ENCODE results near the gene UBE2H.
A peak's percentile ranks its signal among the peaks of the same experiment; 100 is the strongest.

Gene UBE2H

GRCh38 chr7:129952653-129953560, at the start of gene UBE2H:
UBE2H (minus strand) TSS chr7:129952960; CDS start chr7:129952555, 405 bp downstream.
- peak within 1 kb of the TSS; percentile 89 for H3K4me3 ChIP-seq (ENCODE audit: low read depth, low read length)
- no peaks in the 10 kb centered on the region for H3K27me3 ChIP-seq (ENCODE audit: control insufficient read depth, insufficient read depth, low read length)
- H3K9ac ChIP-seq (ENCODE audit: low read depth, low read length), result peak within 1 kb of the TSS; percentile 86
- no peaks in the 10 kb centered on the region for H3K9me3 ChIP-seq (ENCODE audit: control insufficient read depth, insufficient read depth, low read length)
- peak within 1 kb of the TSS; percentile 100 for H3K27ac ChIP-seq (ENCODE audit: low read depth, low read length)
- peaks cover 16% of the 10 kb centered on the region for H3K4me1 ChIP-seq (ENCODE audit: control insufficient read depth, insufficient read depth, low read length)
- 0 out of 2 replicates have a peak, but pooled peaks cover 3% of the 10 kb centered on the region for H3K36me3 ChIP-seq (ENCODE audit: control insufficient read depth, insufficient read depth, low read length)

GRCh38 chr7:129998446-129998845, 45.7 kb upstream of the UBE2H start:
- Histone ChIP-seq H3K9me3 (ENCODE audit: control insufficient read depth, insufficient read depth, low read length) (no peaks in the 10 kb centered on the region), H3K27ac (ENCODE audit: low read depth, low read length) (no peak overlapping the region), H3K4me3 (ENCODE audit: low read depth, low read length) (no peak overlapping the region), H3K9ac (ENCODE audit: low read depth, low read length) (no peak overlapping the region), H3K4me1 (ENCODE audit: control insufficient read depth, insufficient read depth, low read length) (no peaks in the 10 kb centered on the region), H3K27me3 (ENCODE audit: control insufficient read depth, insufficient read depth, low read length) (no peaks in the 10 kb centered on the region), H3K36me3 (ENCODE audit: control insufficient read depth, insufficient read depth, low read length) (no peaks in the 10 kb centered on the region)

- Histone ChIP-seq H3K4me1 (ENCODE audit: control insufficient read depth, insufficient read depth, low read length) (no peaks in the 10 kb centered on the region), H3K9ac (ENCODE audit: low read depth, low read length) (no peak overlapping the region), H3K36me3 (ENCODE audit: control insufficient read depth, insufficient read depth, low read length) (no peaks in the 10 kb centered on the region), H3K9me3 (ENCODE audit: control insufficient read depth, insufficient read depth, low read length) (no peaks in the 10 kb centered on the region), H3K27ac (ENCODE audit: low read depth, low read length) (no peak overlapping the region), H3K27me3 (ENCODE audit: control insufficient read depth, insufficient read depth, low read length) (no peaks in the 10 kb centered on the region), H3K4me3 (ENCODE audit: low read depth, low read length) (no peak overlapping the region)
Measured at GRCh38 chr7:129997285-129997684, 44.5 kb upstream of the UBE2H start.

GRCh38 chr7:129993275-129993674, 40.5 kb upstream of the UBE2H start:
- no peaks in the 10 kb centered on the region for H3K36me3 ChIP-seq (ENCODE audit: control insufficient read depth, insufficient read depth, low read length)
- no peak overlapping the region for H3K27ac ChIP-seq (ENCODE audit: low read depth, low read length)
- no peaks in the 10 kb centered on the region for H3K27me3 ChIP-seq (ENCODE audit: control insufficient read depth, insufficient read depth, low read length)
- no peak overlapping the region for H3K9ac ChIP-seq (ENCODE audit: low read depth, low read length)
- H3K4me3 ChIP-seq (ENCODE audit: low read depth, low read length), result no peak overlapping the region
- H3K9me3 ChIP-seq (ENCODE audit: control insufficient read depth, insufficient read depth, low read length), result no peaks in the 10 kb centered on the region
- no peaks in the 10 kb centered on the region for H3K4me1 ChIP-seq (ENCODE audit: control insufficient read depth, insufficient read depth, low read length)

GRCh38 chr7:129990403-129991192, 37.8 kb upstream of the UBE2H start:
- Histone ChIP-seq H3K36me3 (ENCODE audit: control insufficient read depth, insufficient read depth, low read length) (no peaks in the 10 kb centered on the region), H3K9ac (ENCODE audit: low read depth, low read length) (no peak overlapping the region), H3K9me3 (ENCODE audit: control insufficient read depth, insufficient read depth, low read length) (no peaks in the 10 kb centered on the region), H3K4me1 (ENCODE audit: control insufficient read depth, insufficient read depth, low read length) (no peaks in the 10 kb centered on the region), H3K4me3 (ENCODE audit: low read depth, low read length) (no peak overlapping the region), H3K27me3 (ENCODE audit: control insufficient read depth, insufficient read depth, low read length) (no peaks in the 10 kb centered on the region), H3K27ac (ENCODE audit: low read depth, low read length) (no peak overlapping the region)

GRCh38 chr7:129989466-129989865, 36.7 kb upstream of the UBE2H start:
- H3K36me3 ChIP-seq (ENCODE audit: control insufficient read depth, insufficient read depth, low read length), result no peaks in the 10 kb centered on the region
- H3K9me3 ChIP-seq (ENCODE audit: control insufficient read depth, insufficient read depth, low read length), result no peaks in the 10 kb centered on the region
- no peak overlapping the region for H3K27ac ChIP-seq (ENCODE audit: low read depth, low read length)
- no peaks in the 10 kb centered on the region for H3K4me1 ChIP-seq (ENCODE audit: control insufficient read depth, insufficient read depth, low read length)
- H3K27me3 ChIP-seq (ENCODE audit: control insufficient read depth, insufficient read depth, low read length), result no peaks in the 10 kb centered on the region
- H3K9ac ChIP-seq (ENCODE audit: low read depth, low read length), result no peak overlapping the region
- no peak overlapping the region for H3K4me3 ChIP-seq (ENCODE audit: low read depth, low read length)

GRCh38 chr7:129986600-129986999, 33.8 kb upstream of the UBE2H start:
- no peaks in the 10 kb centered on the region for H3K9me3 ChIP-seq (ENCODE audit: control insufficient read depth, insufficient read depth, low read length)
- no peaks in the 10 kb centered on the region for H3K27me3 ChIP-seq (ENCODE audit: control insufficient read depth, insufficient read depth, low read length)
- H3K4me3 ChIP-seq (ENCODE audit: low read depth, low read length), result no peak overlapping the region
- H3K9ac ChIP-seq (ENCODE audit: low read depth, low read length), result no peak overlapping the region
- no peaks in the 10 kb centered on the region for H3K36me3 ChIP-seq (ENCODE audit: control insufficient read depth, insufficient read depth, low read length)
- no peaks in the 10 kb centered on the region for H3K4me1 ChIP-seq (ENCODE audit: control insufficient read depth, insufficient read depth, low read length)
- H3K27ac ChIP-seq (ENCODE audit: low read depth, low read length), result no peak overlapping the region

- H3K9me3 ChIP-seq (ENCODE audit: control insufficient read depth, insufficient read depth, low read length), result no peaks in the 10 kb centered on the region
- no peak overlapping the region for H3K9ac ChIP-seq (ENCODE audit: low read depth, low read length)
- no peaks in the 10 kb centered on the region for H3K27me3 ChIP-seq (ENCODE audit: control insufficient read depth, insufficient read depth, low read length)
- H3K36me3 ChIP-seq (ENCODE audit: control insufficient read depth, insufficient read depth, low read length), result no peaks in the 10 kb centered on the region
- H3K4me3 ChIP-seq (ENCODE audit: low read depth, low read length), result no peak overlapping the region
- no peak overlapping the region for H3K27ac ChIP-seq (ENCODE audit: low read depth, low read length)
- no peaks in the 10 kb centered on the region for H3K4me1 ChIP-seq (ENCODE audit: control insufficient read depth, insufficient read depth, low read length)
Measured at GRCh38 chr7:129980667-129981066, 27.9 kb upstream of the UBE2H start.

GRCh38 chr7:129975309-129975708, 22.5 kb upstream of the UBE2H start:
- no peaks in the 10 kb centered on the region for H3K9me3 ChIP-seq (ENCODE audit: control insufficient read depth, insufficient read depth, low read length)
- no peaks in the 10 kb centered on the region for H3K27me3 ChIP-seq (ENCODE audit: control insufficient read depth, insufficient read depth, low read length)
- no peak overlapping the region for H3K9ac ChIP-seq (ENCODE audit: low read depth, low read length)
- H3K4me1 ChIP-seq (ENCODE audit: control insufficient read depth, insufficient read depth, low read length), result no peaks in the 10 kb centered on the region
- H3K4me3 ChIP-seq (ENCODE audit: low read depth, low read length), result no peak overlapping the region
- no peak overlapping the region for H3K27ac ChIP-seq (ENCODE audit: low read depth, low read length)
- no peaks in the 10 kb centered on the region for H3K36me3 ChIP-seq (ENCODE audit: control insufficient read depth, insufficient read depth, low read length)

- Histone ChIP-seq H3K9me3 (ENCODE audit: control insufficient read depth, insufficient read depth, low read length) (no peaks in the 10 kb centered on the region), H3K9ac (ENCODE audit: low read depth, low read length) (no peak overlapping the region), H3K4me1 (ENCODE audit: control insufficient read depth, insufficient read depth, low read length) (no peaks in the 10 kb centered on the region), H3K27ac (ENCODE audit: low read depth, low read length) (no peak overlapping the region), H3K4me3 (ENCODE audit: low read depth, low read length) (no peak overlapping the region), H3K27me3 (ENCODE audit: control insufficient read depth, insufficient read depth, low read length) (no peaks in the 10 kb centered on the region), H3K36me3 (ENCODE audit: control insufficient read depth, insufficient read depth, low read length) (no peaks in the 10 kb centered on the region)
Measured at GRCh38 chr7:129970816-129971215, 18.1 kb upstream of the UBE2H start.

GRCh38 chr7:129969881-129970446, 17.2 kb upstream of the UBE2H start:
- no peaks in the 10 kb centered on the region for H3K9me3 ChIP-seq (ENCODE audit: control insufficient read depth, insufficient read depth, low read length)
- H3K9ac ChIP-seq (ENCODE audit: low read depth, low read length), result no peak overlapping the region
- H3K4me1 ChIP-seq (ENCODE audit: control insufficient read depth, insufficient read depth, low read length), result no peaks in the 10 kb centered on the region
- H3K4me3 ChIP-seq (ENCODE audit: low read depth, low read length), result no peak overlapping the region
- H3K27ac ChIP-seq (ENCODE audit: low read depth, low read length), result peak overlapping the region; percentile 68
- no peaks in the 10 kb centered on the region for H3K36me3 ChIP-seq (ENCODE audit: control insufficient read depth, insufficient read depth, low read length)
- no peaks in the 10 kb centered on the region for H3K27me3 ChIP-seq (ENCODE audit: control insufficient read depth, insufficient read depth, low read length)
